ENCODE measurements around the gene C8A. TPM values are rescaled to one million over a fixed set of nuclear protein-coding genes. Genes with fewer than 3 reads are reported as not detected.

Gene C8A
- total RNA-seq, 1 experiment from 2014 or later: not detected

GRCh38 chr1:56831871-56832693 is 22.5 kb upstream of the C8A start:
- Histone ChIP-seq H3K4me3 (no peak overlapping the region), H3K27me3 (0 out of 2 replicates have a peak, but pooled peaks cover 3% of the 10 kb centered on the region), H3K36me3 (no peaks in the 10 kb centered on the region), H3K9me3 (no peaks in the 10 kb centered on the region)
- DNase-seq: peak; percentile 71

- no peak for DNase-seq
- 0 out of 2 replicates have a peak, but pooled peaks cover 3% of the 10 kb centered on the region for H3K27me3 ChIP-seq
- H3K36me3 ChIP-seq: no peaks in the 10 kb centered on the region
- H3K4me3 ChIP-seq: no peak overlapping the region
- no peaks in the 10 kb centered on the region for H3K9me3 ChIP-seq
Measured at GRCh38 chr1:56833088-56833487, 21.5 kb upstream of the C8A start.

GRCh38 chr1:56834137-56834900 is 20.3 kb upstream of the C8A start:
- Histone ChIP-seq H3K9me3 (no peaks in the 10 kb centered on the region), H3K4me3 (no peak overlapping the region), H3K36me3 (no peaks in the 10 kb centered on the region), H3K27me3 (0 out of 2 replicates have a peak, but pooled peaks cover 1% of the 10 kb centered on the region)
- no peak for DNase-seq

- Histone ChIP-seq H3K27me3 (no peaks in the 10 kb centered on the region), H3K4me3 (no peak overlapping the region), H3K9me3 (no peaks in the 10 kb centered on the region), H3K36me3 (no peaks in the 10 kb centered on the region)
- no peak for DNase-seq
Measured at GRCh38 chr1:56835657-56836056, 18.9 kb upstream of the C8A start.

- no peaks in the 10 kb centered on the region for H3K9me3 ChIP-seq
- no peaks in the 10 kb centered on the region for H3K27me3 ChIP-seq
- no peaks in the 10 kb centered on the region for H3K36me3 ChIP-seq
- H3K4me3 ChIP-seq: no peak overlapping the region
- DNase-seq: no peak
Measured at GRCh38 chr1:56836359-56836758, 18.2 kb upstream of the C8A start.

- H3K27me3 ChIP-seq: no peaks in the 10 kb centered on the region
Measured at GRCh38 chr1:56837244-56837939, 17.2 kb upstream of the C8A start.

GRCh38 chr1:56838759-56839158 is 15.8 kb upstream of the C8A start:
- H3K4me3 ChIP-seq: no peak overlapping the region
- no peak for DNase-seq
- no peaks in the 10 kb centered on the region for H3K27me3 ChIP-seq
- no peaks in the 10 kb centered on the region for H3K36me3 ChIP-seq
- no peaks in the 10 kb centered on the region for H3K9me3 ChIP-seq

More at GRCh38 chr1:56837244-56837939, 17.2 kb upstream of the C8A start:
- H3K9me3 ChIP-seq: no peaks in the 10 kb centered on the region
- no peaks in the 10 kb centered on the region for H3K36me3 ChIP-seq
- no peak overlapping the region for H3K4me3 ChIP-seq
- DNase-seq: no peak

GRCh38 chr1:56843544-56843943 is 11.1 kb upstream of the C8A start:
- H3K9me3 ChIP-seq: no peaks in the 10 kb centered on the region
- no peak overlapping the region for H3K4me3 ChIP-seq
- no peaks in the 10 kb centered on the region for H3K36me3 ChIP-seq
- no peak for DNase-seq
- no peaks in the 10 kb centered on the region for H3K27me3 ChIP-seq

- no peaks in the 10 kb centered on the region for H3K9me3 ChIP-seq
- no peak for DNase-seq
- no peaks in the 10 kb centered on the region for H3K36me3 ChIP-seq
- no peaks in the 10 kb centered on the region for H3K27me3 ChIP-seq
- no peak overlapping the region for H3K4me3 ChIP-seq
Measured at GRCh38 chr1:56844545-56845136, 10.0 kb upstream of the C8A start.

GRCh38 chr1:56845343-56845742 is 9.3 kb upstream of the C8A start:
- no peak overlapping the region for H3K4me3 ChIP-seq
- H3K36me3 ChIP-seq: no peaks in the 10 kb centered on the region
- H3K9me3 ChIP-seq: no peaks in the 10 kb centered on the region
- H3K27me3 ChIP-seq: no peaks in the 10 kb centered on the region
- no peak for DNase-seq

GRCh38 chr1:56849750-56850149 is 4.8 kb upstream of the C8A start:
- no peak for DNase-seq
- Histone ChIP-seq H3K36me3 (no peaks in the 10 kb centered on the region), H3K4me3 (no peak overlapping the region), H3K9me3 (no peaks in the 10 kb centered on the region), H3K27me3 (no peaks in the 10 kb centered on the region)

- Histone ChIP-seq H3K36me3 (no peaks in the 10 kb centered on the region), H3K27me3 (no peaks in the 10 kb centered on the region), H3K9me3 (no peaks in the 10 kb centered on the region), H3K4me3 (no peak overlapping the region)
- no peak for DNase-seq
Measured at GRCh38 chr1:56850411-56850810, 4.2 kb upstream of the C8A start.

GRCh38 chr1:56850922-56851321 is 3.7 kb upstream of the C8A start:
- no peak for DNase-seq
- Histone ChIP-seq H3K36me3 (no peaks in the 10 kb centered on the region), H3K4me3 (no peak overlapping the region), H3K9me3 (no peaks in the 10 kb centered on the region), H3K27me3 (no peaks in the 10 kb centered on the region)

- no peak overlapping the region for H3K4me3 ChIP-seq
- H3K36me3 ChIP-seq: no peaks in the 10 kb centered on the region
- H3K27me3 ChIP-seq: no peaks in the 10 kb centered on the region
- DNase-seq: no peak
- H3K9me3 ChIP-seq: no peaks in the 10 kb centered on the region
Measured at GRCh38 chr1:56852476-56852875, 2.1 kb upstream of the C8A start.

- H3K9me3 ChIP-seq: no peaks in the 10 kb centered on the region
- no peak for DNase-seq
- no peak overlapping the region for H3K4me3 ChIP-seq
- no peaks in the 10 kb centered on the region for H3K27me3 ChIP-seq
- H3K36me3 ChIP-seq: no peaks in the 10 kb centered on the region
Measured at GRCh38 chr1:56855190-56855589, 593 bp downstream of the C8A start.

GRCh38 chr1:56856186-56856585 is 1.6 kb downstream of the C8A start:
- Histone ChIP-seq H3K9me3 (no peaks in the 10 kb centered on the region), H3K27me3 (no peaks in the 10 kb centered on the region), H3K36me3 (no peaks in the 10 kb centered on the region), H3K4me3 (no peak overlapping the region)
- no peak for DNase-seq

GRCh38 chr1:56859287-56859686 is 4.7 kb downstream of the C8A start:
- Histone ChIP-seq H3K9me3 (no peaks in the 10 kb centered on the region), H3K27me3 (no peaks in the 10 kb centered on the region), H3K4me3 (no peak overlapping the region), H3K36me3 (no peaks in the 10 kb centered on the region)
- no peak for DNase-seq
